BE2C (cell line): Measurements from ENCODE around the gene NELL1.

ENCODE experiments used
- DNase-seq: peaks from one replicate; pipeline ENCODE4 v3.0.0-alpha.2; 2020
- H3K27me3 ChIP-seq: fragments of 250-450 bp; sonication (Bioruptor Pico); 2 replicates; pipeline ENCODE4 v1.5.1; 2020; ENCODE audit warnings: mild to moderate bottlenecking
- H3K36me3 ChIP-seq: fragments of 250-450 bp; sonication (Bioruptor Pico); 2 replicates; pipeline ENCODE4 v1.5.1; 2020; ENCODE audit warnings: mild to moderate bottlenecking
- H3K4me1 ChIP-seq: fragments of 250-450 bp; sonication (Bioruptor Pico); 2 replicates; pipeline ENCODE4 v1.5.1; 2020
- H3K4me3 ChIP-seq: 2 replicates; pipeline ENCODE4 v1.5.1; 2011; ENCODE audit warnings: low read depth, low read length
- H3K9me3 ChIP-seq: fragments of 250-450 bp; sonication (Bioruptor Pico); 2 replicates; pipeline ENCODE4 v1.5.1; 2020
- TF ChIP-seq, protein P1 (sequence below): IDR thresholded peaks from 2 replicates; pipeline ENCODE4 v1.5.1; 2012; ENCODE audit warnings: mild to moderate bottlenecking, low read depth, low read length

Gene NELL1

DNA sequence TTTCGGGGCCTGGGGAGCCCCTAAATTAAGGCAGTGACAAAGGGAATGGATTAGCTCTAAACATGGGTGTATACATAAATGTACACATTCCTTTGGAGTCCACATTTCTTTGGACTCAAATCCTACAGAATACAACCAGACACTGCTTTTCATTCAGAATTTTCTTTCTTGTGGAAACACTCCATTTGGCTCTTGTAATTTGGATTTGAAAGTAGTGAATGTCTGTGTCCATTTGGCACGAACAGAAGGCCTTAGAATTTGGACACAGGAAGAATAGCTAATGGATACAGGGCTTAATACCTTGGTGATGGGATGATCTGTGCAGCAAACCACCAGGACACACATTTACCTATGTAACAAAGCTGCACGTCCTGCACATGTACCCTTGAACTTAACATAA is 399.5 kb downstream of the NELL1 start:
- no peaks in the 10 kb centered on the region for H3K4me1 ChIP-seq
- no peak overlapping the region for H3K4me3 ChIP-seq
- no peak for DNase-seq

DNA sequence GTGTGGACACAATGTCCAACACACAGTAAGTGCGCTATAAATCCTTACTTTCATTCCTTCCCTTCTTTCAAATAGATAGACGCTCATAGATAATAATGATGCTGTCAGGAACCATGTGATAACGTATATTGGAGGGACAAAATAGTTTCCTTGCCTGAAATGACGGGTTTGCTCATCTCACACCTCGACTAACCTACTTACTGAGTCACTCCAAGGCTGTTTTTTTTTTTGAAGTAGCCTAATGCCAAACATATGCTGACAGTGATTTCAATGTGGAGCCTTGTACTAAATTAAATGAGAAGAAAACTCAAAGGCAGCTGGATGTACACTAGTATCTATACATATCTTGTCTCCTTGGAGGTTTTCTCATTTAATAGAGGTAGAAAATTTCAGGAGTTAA is 400.5 kb downstream of the NELL1 start:
- no peaks in the 10 kb centered on the region for H3K9me3 ChIP-seq
- no peak for DNase-seq
- H3K36me3 ChIP-seq = no peaks in the 10 kb centered on the region
- H3K27me3 ChIP-seq = no peaks in the 10 kb centered on the region
- TF ChIP-seq, protein P1, sequence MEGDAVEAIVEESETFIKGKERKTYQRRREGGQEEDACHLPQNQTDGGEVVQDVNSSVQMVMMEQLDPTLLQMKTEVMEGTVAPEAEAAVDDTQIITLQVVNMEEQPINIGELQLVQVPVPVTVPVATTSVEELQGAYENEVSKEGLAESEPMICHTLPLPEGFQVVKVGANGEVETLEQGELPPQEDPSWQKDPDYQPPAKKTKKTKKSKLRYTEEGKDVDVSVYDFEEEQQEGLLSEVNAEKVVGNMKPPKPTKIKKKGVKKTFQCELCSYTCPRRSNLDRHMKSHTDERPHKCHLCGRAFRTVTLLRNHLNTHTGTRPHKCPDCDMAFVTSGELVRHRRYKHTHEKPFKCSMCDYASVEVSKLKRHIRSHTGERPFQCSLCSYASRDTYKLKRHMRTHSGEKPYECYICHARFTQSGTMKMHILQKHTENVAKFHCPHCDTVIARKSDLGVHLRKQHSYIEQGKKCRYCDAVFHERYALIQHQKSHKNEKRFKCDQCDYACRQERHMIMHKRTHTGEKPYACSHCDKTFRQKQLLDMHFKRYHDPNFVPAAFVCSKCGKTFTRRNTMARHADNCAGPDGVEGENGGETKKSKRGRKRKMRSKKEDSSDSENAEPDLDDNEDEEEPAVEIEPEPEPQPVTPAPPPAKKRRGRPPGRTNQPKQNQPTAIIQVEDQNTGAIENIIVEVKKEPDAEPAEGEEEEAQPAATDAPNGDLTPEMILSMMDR = no peak
- no peak overlapping the region for H3K4me3 ChIP-seq
- no peaks in the 10 kb centered on the region for H3K4me1 ChIP-seq

More for the DNA sequence above, 399.5 kb downstream of the NELL1 start:
- H3K36me3 ChIP-seq = no peaks in the 10 kb centered on the region
- TF ChIP-seq, protein P1 = no peak
- no peaks in the 10 kb centered on the region for H3K9me3 ChIP-seq
- no peaks in the 10 kb centered on the region for H3K27me3 ChIP-seq

DNA sequence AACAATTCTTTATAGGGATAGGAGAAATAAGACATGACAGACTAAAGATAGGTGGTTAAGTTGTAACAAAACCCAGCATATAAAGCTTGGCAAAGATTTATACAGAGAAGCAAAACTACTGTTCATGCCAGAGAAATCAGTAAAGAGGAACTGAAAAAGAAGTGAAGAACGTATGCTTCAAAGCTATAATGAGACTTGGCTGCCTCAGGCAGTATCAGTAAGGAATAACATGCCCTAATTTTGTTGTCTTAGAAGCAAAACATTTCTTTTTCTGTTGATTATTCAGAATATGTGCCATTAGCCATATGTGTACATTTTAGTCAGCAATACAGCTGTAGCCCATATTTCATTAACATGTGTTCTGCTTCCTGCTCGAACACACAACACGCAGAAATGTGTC is 403.2 kb downstream of the NELL1 start:
- DNase-seq = no peak
- Histone ChIP-seq H3K4me1 (no peaks in the 10 kb centered on the region), H3K4me3 (no peak overlapping the region), H3K9me3 (no peaks in the 10 kb centered on the region), H3K27me3 (no peaks in the 10 kb centered on the region), H3K36me3 (no peaks in the 10 kb centered on the region)
- TF ChIP-seq, protein P1 = no peak

DNA sequence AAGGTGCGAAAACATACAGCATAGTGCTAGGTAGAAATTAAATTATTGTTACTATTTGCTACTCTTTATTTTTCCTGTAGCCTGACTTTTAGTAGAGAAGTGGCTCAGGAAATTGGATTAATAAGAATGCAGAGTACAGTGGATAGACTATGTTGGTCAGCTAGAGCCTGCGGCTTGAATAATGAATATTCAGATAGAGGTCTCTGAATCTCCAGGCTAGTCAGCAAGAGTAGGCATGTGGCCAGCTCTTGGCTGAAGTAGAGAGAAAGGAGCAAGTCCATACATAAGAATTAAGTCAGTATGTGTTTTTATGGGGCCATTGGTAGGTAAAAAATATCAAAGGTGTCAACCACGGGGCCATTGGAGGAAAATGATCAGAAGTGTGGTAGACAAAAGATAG is 413.5 kb downstream of the NELL1 start:
- no peaks in the 10 kb centered on the region for H3K4me1 ChIP-seq
- no peaks in the 10 kb centered on the region for H3K27me3 ChIP-seq
- H3K36me3 ChIP-seq = no peaks in the 10 kb centered on the region
- no peak for DNase-seq
- H3K9me3 ChIP-seq = no peaks in the 10 kb centered on the region
- TF ChIP-seq, protein P1 = no peak
- H3K4me3 ChIP-seq = no peak overlapping the region

DNA sequence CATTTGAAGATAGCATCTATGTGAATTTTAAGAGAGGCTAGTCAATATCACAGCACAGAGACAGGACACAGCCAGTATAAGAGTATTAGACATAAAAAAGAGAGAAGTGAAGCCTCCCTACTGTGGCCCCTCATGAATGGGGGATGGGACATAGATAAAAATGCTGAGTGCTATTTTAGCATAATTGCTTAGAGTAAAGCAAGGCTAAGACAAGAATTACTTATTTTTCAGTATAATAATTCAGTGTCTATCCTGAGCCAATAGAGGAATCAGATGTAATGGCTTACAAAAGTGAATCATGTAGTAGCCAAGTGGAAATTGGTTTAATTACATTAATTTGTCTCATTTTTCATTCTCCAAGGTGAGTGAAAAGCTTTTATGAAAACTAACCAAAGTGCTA is 419.5 kb downstream of the NELL1 start:
- Histone ChIP-seq H3K36me3 (no peaks in the 10 kb centered on the region), H3K27me3 (no peaks in the 10 kb centered on the region), H3K4me1 (no peaks in the 10 kb centered on the region), H3K9me3 (no peaks in the 10 kb centered on the region), H3K4me3 (no peak overlapping the region)
- TF ChIP-seq, protein P1 = no peak
- DNase-seq = no peak

DNA sequence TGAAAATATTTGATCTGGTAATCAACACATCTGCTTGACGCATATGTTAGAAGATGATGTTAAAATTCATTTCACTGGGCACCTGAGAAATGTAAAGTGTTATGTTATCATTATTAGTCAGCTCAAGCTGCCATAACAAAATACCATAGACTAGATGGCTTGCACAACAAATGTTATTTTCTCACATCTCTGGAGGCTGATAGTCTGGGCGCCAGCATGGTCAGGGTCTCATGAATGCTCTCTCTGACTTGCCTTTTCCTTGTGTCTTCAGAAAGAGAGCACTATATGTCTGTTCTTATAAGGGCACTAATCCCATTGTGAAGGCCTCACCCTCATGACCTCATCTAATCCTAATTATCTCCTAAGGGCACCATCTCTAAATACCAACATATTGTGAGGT is 435.3 kb downstream of the NELL1 start:
- DNase-seq = no peak
- H3K4me3 ChIP-seq = no peak overlapping the region
- no peaks in the 10 kb centered on the region for H3K4me1 ChIP-seq
- no peaks in the 10 kb centered on the region for H3K36me3 ChIP-seq
- H3K9me3 ChIP-seq = no peaks in the 10 kb centered on the region
- TF ChIP-seq, protein P1 = no peak
- H3K27me3 ChIP-seq = no peaks in the 10 kb centered on the region
